ENCODE data around the gene NOXO1. TPM values are rescaled to one million over a fixed set of nuclear protein-coding genes. Genes with fewer than 3 reads are reported as not detected.

The NOXO1 gene
- total RNA-seq, 1 experiment from 2014 or later, result 1.2 TPM

- TF ChIP-seq CTCF (conservative IDR thresholded peaks at IDR 0.05; ENCODE audit: low read depth, low read length) (no peak), EZH2 (IDR thresholded peaks at IDR 0.05; ENCODE audit: borderline replicate concordance, low read depth, low read length, poor library complexity, severe bottlenecking) (no peak)
Observed at GRCh38 chr16:1938910-1939309, 42.4 kb downstream of the NOXO1 start.

GRCh38 chr16:1938316-1938715 is 43.0 kb downstream of the NOXO1 start:
- intact Hi-C loops (cut with micrococcal nuclease; ENCODE audit: unreplicated experiment), result no loop called here
- no TSS peak for BruUV-seq (replicated peaks)
- ChIA-PET CTCF (no interaction called here), POLR2A (ENCODE audit: low non-redundant PET) (no interaction called here)
- no peaks in the 10 kb centered on the region for H3K9me3 ChIP-seq (ENCODE audit: low read depth, low read length, poor library complexity, severe bottlenecking)
- no peak for DNase-seq (ENCODE audit: low spot score)
- no peak overlapping the region for H3K4me3 ChIP-seq (ENCODE audit: low read depth, low read length, poor library complexity, severe bottlenecking)
- no peaks in the 10 kb centered on the region for H3K27me3 ChIP-seq (replicated peaks; ENCODE audit: insufficient read depth, low read depth, low read length, poor library complexity)
- no peaks in the 10 kb centered on the region for H3K36me3 ChIP-seq (ENCODE audit: insufficient read depth, low read length, poor library complexity, severe bottlenecking)
- TF ChIP-seq EZH2 (IDR thresholded peaks at IDR 0.05; ENCODE audit: borderline replicate concordance, low read depth, low read length, poor library complexity, severe bottlenecking) (no peak), CTCF (conservative IDR thresholded peaks at IDR 0.05; ENCODE audit: low read depth, low read length) (no peak)
- H3K27ac ChIP-seq (ENCODE audit: low read depth, low read length, poor library complexity, severe bottlenecking), result no peak overlapping the region
- H3K4me1 ChIP-seq (ENCODE audit: insufficient read depth, low read length, poor library complexity, severe bottlenecking), result peaks cover 6% of the 10 kb centered on the region

More at GRCh38 chr16:1938910-1939309, 42.4 kb downstream of the NOXO1 start:
- CTCF ChIA-PET, result no interaction called here
- no TSS peak for BruUV-seq (replicated peaks)
- no peaks in the 10 kb centered on the region for H3K27me3 ChIP-seq (replicated peaks; ENCODE audit: insufficient read depth, low read depth, low read length, poor library complexity)
- peaks cover 12% of the 10 kb centered on the region for H3K4me1 ChIP-seq (ENCODE audit: insufficient read depth, low read length, poor library complexity, severe bottlenecking)
- no peak overlapping the region for H3K27ac ChIP-seq (ENCODE audit: low read depth, low read length, poor library complexity, severe bottlenecking)
- H3K9me3 ChIP-seq (ENCODE audit: low read depth, low read length, poor library complexity, severe bottlenecking), result no peaks in the 10 kb centered on the region
- H3K4me3 ChIP-seq (ENCODE audit: low read depth, low read length, poor library complexity, severe bottlenecking), result no peak overlapping the region
- DNase-seq (ENCODE audit: low spot score), result no peak
- POLR2A ChIA-PET (ENCODE audit: low non-redundant PET), result no interaction called here
- H3K36me3 ChIP-seq (ENCODE audit: insufficient read depth, low read length, poor library complexity, severe bottlenecking), result no peaks in the 10 kb centered on the region
- intact Hi-C loops (cut with micrococcal nuclease; ENCODE audit: unreplicated experiment), result no loop called here

DNA sequence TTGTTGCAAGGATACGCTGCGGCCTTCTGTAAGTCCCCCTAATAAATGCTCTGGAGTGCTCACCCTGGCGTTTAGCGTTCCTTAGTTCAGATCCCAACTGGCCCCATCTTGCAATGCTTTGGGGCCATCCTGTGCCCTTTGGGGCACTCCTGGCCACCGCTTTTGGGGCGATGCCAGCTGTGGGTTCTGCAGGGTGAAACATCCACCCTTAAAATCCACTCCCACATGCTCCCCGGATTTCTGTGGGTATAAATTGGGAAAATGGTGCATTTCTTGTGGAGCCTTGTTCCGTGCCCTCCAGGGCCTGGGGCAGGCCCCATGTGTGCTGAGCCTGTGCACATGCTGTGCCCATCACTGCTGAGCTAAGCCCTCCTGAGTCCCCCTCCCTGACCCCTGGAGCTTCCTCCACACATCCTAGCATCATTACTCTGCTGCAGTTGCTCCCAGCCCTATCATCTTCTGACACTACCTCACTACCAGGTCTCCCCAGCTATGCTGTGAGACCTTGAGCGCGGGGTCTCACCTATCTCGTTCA is 44.3 kb downstream of the NOXO1 start:
- no TSS peak for BruUV-seq (replicated peaks)
- intact Hi-C loops (cut with micrococcal nuclease; ENCODE audit: unreplicated experiment), result no loop called here
- H3K4me1 ChIP-seq (ENCODE audit: insufficient read depth, low read length, poor library complexity, severe bottlenecking), result peaks cover 4% of the 10 kb centered on the region
- ChIA-PET CTCF (no interaction called here), POLR2A (ENCODE audit: low non-redundant PET) (no interaction called here)
- no peak for DNase-seq (ENCODE audit: low spot score)
- no peak for TF ChIP-seq EZH2 (IDR thresholded peaks at IDR 0.05; ENCODE audit: borderline replicate concordance, low read depth, low read length, poor library complexity, severe bottlenecking)
- no peaks in the 10 kb centered on the region for H3K36me3 ChIP-seq (ENCODE audit: insufficient read depth, low read length, poor library complexity, severe bottlenecking)
- no peaks in the 10 kb centered on the region for H3K27me3 ChIP-seq (replicated peaks; ENCODE audit: insufficient read depth, low read depth, low read length, poor library complexity)
- H3K9me3 ChIP-seq (ENCODE audit: low read depth, low read length, poor library complexity, severe bottlenecking), result no peaks in the 10 kb centered on the region
- no peak overlapping the region for H3K4me3 ChIP-seq (ENCODE audit: low read depth, low read length, poor library complexity, severe bottlenecking)
- no peak overlapping the region for H3K27ac ChIP-seq (ENCODE audit: low read depth, low read length, poor library complexity, severe bottlenecking)

DNA sequence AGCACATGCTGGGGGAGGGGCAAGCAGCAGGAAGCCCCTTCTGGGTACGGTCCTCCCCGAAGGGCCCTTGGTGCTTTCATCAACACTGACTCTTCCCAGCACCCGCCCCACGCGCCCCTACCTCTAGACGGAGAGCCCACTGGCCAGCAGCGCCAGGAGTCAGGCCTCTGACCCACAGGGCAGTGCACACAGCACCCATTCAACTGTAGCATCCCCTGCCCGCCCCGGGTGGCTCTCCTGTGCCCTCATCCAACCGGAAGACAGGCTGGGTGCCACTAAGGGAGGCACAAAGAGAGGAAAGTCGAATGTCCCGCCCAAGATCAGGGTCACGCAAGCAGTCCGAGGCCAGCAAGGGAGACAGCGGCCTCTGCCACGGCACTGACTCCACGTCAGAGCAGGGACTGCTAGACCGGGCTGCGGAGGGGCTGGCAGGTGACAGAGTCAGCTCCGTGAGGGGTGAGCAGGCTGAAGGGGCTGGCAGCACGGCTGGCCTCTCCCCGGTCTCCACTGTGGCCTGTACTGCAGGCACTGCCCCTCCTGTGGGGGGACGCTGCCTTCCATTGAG is 48.1 kb downstream of the NOXO1 start:
- ChIA-PET CTCF (no interaction called here), POLR2A (ENCODE audit: low non-redundant PET) (interaction anchor here (0.6 kb wide), 1 partner anchor 16 kb away, joined by 19 read pairs; no protein-coding TSS in a partner anchor)
- H3K4me1 ChIP-seq (ENCODE audit: insufficient read depth, low read length, poor library complexity, severe bottlenecking), result peaks cover 5% of the 10 kb centered on the region

More for the DNA sequence above, 48.1 kb downstream of the NOXO1 start:
- Histone ChIP-seq H3K27ac (ENCODE audit: low read depth, low read length, poor library complexity, severe bottlenecking) (no peak overlapping the region), H3K9me3 (ENCODE audit: low read depth, low read length, poor library complexity, severe bottlenecking) (no peaks in the 10 kb centered on the region), H3K27me3 (replicated peaks; ENCODE audit: insufficient read depth, low read depth, low read length, poor library complexity) (no peaks in the 10 kb centered on the region), H3K36me3 (ENCODE audit: insufficient read depth, low read length, poor library complexity, severe bottlenecking) (no peaks in the 10 kb centered on the region), H3K4me3 (ENCODE audit: low read depth, low read length, poor library complexity, severe bottlenecking) (no peak overlapping the region)
- no TSS peak for BruUV-seq (replicated peaks)
- TF ChIP-seq EZH2 (IDR thresholded peaks at IDR 0.05; ENCODE audit: borderline replicate concordance, low read depth, low read length, poor library complexity, severe bottlenecking) (no peak), CTCF (conservative IDR thresholded peaks at IDR 0.05; ENCODE audit: low read depth, low read length) (no peak)
- intact Hi-C loops (cut with micrococcal nuclease; ENCODE audit: unreplicated experiment), result no loop called here
- DNase-seq (ENCODE audit: low spot score), result no peak

All from A673 (cell line).